NCI-H69 (cell line): ENCODE data around the gene PLLP.

Source experiments
- DNase-seq: peaks from one replicate; lab custom pipeline; 2025; lab: John Stamatoyannopoulos, UW

PLLP gene, protein sequence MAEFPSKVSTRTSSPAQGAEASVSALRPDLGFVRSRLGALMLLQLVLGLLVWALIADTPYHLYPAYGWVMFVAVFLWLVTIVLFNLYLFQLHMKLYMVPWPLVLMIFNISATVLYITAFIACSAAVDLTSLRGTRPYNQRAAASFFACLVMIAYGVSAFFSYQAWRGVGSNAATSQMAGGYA

DNA sequence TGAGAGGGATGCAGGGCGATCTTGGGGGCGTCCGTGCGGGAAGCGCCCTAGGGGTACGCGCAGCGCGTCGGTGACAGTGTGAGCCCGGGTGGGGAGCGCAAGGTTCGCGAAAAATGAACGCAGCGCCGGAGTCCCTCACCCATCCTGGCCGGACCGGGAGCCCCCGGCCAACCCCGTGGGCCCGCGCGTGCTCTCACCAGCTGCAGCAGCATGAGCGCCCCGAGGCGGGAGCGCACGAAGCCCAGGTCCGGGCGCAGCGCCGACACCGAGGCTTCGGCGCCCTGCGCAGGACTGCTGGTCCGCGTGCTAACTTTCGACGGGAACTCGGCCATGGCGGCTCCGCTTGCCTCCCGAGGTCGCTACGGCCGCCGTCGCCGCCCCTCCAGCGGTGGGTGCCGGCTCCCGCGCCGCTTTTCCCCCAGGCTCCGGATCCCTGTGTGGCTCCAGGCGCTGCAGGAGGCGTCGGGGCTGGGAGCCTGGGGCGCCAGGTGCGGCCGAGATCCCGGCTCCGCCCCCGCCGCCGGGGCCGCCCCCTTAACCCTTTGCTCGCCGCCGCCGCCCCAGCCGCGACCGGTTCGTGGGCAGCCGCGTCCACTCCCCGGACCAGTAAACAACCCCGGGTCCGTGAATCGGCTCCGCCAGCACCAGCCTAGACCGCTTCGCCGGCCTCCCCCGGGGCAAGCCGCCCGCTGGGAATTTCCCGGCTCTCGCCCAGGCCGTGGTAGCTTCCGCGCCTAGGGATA is at the start of gene PLLP:
Gene PLLP (minus strand): TSS at position 464 of the 743 bp plus-strand sequence. CDS start 132 bp downstream, at position 332.
- peak; percentile 66 for DNase-seq

DNA sequence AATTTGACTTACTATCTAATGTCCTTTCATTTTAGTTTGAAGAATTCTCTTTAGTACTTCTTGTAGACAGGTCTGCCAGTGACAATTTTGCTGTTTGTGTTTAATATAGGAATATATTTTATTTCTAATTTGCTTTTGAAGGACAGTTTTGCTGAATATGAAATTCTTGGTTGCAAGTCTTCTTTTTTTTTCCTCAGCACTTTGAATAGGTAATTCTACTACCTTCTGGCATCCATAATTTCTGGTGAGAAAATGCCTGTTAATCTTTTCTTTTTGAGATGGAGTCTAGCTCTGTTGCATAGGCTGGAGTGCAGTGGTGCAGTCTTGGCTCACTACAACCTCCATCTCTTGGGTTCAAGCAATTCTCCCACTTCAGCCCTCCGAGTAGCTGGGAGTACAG is 48.9 kb upstream of the PLLP start:
- DNase-seq, result no peak

DNA sequence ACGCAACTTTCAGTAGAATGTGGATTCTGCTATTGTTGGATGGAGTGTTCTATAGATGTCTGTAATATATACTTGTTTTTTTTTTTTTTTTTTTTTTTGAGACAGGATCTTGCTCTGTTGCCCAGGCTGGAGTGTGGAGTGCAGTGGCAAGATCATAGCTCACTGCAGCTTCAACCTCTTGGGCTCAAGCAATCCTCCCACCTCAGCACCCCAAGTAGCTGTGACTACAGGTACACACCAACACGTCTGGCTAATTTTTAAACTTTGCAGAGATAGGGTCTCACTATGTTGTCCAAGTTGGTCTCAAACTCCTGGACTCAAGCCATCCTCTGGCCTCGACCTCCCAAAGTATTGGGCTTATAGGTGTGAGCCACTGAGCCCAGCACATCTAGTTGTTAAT is 46.9 kb upstream of the PLLP start:
- no peak for DNase-seq

DNA sequence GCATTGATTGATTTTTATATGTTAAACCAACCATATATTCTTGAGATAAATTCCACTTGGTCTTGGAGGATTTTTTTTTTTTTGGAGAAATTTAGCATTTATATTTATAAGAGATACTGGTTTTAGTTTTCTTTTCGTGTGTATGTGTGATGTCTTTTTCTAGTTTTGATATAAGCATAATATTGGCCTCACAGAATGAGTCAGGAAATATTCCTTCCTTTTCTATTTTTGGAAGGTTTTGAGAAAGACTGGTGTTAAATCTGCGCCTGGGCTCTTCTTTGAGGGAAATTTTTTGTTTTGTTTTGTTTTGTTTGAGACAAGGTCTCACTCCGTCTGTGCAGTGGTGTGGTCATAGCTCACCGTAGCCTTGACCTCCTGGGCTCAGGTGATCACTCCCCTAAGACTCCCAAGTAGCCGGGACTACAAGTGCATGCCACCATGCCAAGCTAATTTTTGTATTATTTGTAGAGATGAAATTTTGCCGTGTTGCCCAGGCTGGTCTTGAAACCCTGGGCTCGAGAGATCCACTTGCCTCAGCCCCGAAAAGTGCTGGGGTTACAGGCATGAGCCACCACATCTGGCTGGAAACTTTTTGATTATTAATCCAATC is 45.4 kb upstream of the PLLP start:
- DNase-seq, result no peak

DNA sequence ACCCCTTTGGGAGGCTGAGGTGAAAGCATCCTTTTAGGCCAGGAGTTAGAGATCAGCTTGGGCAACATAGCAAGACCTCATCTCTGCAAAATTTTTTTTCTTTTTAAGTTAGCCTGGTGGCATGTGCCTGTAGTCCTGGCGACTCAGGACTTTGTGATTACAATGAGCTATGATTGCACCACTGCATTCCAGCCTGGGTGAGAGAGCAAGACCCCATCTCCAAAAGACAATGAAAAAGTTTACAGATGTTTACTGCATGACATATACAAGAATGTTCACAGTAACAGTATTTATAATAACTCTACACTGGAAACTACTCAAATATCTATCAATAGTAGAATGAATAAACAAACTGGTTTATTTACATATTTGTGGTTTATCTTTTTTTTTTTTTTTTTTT is 41.0 kb upstream of the PLLP start:
- DNase-seq, result no peak

DNA sequence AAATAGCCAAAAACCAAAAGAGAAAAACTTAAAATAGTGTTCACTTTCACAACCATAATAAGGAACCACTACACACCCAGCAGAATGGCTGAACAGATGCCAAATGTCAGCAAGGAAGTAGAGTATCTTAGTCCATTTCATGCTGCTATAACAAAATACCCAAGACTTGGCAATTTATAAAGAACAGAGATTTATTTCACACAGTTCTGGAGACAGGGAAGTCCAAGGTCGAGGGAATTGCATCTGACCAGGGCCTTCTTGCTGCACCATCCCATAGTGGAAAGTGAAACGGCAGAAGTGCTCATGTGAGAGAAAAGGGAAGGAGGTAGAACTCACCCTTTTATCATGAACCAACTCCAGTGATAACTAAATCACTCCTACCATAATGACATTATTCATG is 40.3 kb upstream of the PLLP start:
- no peak for DNase-seq

DNA sequence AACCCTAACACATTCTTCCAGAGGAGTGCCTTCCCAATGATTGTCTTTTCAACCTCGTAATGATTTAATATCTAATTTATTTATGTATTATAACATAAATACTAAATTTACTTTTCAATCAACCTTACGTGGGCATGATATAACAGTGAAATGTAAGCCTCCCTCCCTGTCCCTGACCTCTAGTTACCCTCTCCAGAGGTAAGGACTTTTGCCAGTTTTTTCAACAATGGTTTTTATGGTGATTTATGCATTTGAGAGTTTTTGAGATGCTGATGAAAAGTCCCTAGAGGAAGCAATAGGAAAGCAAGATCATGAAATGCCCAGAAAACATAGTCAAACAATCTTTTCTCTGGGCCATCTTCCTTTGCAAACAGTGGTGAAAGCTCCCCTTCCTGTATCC is 35.2 kb upstream of the PLLP start:
- no peak for DNase-seq

DNA sequence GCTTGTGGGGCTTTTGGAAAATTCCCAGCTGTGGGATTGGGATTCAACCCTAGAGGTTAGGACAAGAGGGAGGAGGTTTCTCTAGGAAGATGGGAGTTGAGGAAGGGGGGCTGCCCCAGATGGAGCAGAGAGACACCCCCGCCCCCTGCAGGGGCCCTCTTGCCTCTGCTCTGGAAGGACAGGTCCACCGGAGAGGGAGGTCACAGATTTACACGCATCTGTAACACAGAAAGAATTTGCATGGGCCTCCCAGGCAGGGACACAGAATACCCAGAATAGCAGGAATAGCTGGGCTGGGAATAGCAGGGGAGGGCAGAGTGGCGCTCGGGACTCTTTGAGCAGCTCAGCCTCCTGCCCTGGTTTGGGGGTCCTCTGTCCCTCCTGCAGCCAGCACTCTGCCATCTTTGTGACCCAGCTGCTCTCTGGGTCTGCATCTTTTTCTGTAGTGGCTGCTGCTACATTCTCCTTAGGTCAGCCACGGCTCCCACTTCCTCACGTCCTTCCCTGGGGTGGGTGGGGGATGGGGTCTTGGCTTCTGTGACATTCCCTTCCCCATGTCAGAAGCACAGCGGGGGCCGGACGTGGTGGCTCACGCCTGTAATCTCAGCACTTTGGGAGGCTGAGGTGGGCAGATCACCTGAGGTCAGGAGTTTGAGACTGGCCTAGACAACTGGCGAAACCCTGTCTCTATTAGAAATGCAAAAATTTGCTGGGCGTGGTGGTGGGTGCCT is 33.9 kb upstream of the PLLP start:
- DNase-seq, result no peak

DNA sequence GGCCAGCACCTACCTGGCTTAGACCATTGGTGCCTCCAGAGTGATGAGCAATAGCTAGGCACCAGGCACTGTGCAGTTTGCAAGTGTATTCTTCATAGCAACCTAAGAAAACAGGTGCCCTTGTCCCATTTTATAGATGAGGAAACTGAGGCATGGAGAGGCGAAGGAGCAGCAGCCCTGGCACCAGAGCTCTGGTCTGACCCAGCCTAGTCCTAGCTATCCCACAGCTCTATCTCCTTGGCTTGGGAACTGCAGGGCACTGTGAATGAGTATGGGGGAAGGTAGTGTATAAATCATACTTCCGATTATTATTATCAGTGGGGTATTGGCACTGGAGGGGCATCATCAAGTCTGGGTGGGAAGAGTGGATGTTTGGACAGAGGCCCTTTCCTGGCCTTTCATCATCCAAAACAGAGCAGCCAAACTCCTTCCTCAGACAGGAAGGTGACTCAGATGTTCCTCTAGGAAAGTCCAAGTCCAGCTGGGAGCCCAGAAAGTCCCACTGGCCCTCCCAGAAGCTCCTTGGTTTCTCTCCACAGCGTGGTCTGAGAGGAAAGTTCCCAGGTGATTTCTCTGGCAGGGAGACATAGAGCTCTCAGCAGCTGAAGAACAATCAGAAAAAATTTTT is 32.0 kb upstream of the PLLP start:
- DNase-seq, result no peak

DNA sequence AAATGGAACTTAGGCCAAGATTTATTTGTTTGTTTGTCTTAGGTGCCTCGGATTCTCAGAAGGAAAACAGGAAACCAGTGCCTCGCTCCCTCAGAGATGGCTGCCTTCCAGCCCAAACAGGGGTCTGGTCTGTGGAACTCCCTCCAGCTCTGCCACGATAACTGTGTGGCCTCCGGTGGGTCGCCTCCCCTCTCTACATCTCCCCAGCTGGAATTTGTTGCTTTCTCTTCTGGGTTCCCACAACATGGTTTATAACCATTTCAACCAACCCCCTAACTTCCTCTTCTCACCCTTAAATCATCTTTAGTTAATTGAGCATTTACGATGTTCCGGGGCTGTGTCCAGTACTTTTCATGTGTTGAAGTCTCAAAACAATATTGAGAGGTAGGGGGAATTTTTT is 30.9 kb upstream of the PLLP start:
- DNase-seq, result no peak

DNA sequence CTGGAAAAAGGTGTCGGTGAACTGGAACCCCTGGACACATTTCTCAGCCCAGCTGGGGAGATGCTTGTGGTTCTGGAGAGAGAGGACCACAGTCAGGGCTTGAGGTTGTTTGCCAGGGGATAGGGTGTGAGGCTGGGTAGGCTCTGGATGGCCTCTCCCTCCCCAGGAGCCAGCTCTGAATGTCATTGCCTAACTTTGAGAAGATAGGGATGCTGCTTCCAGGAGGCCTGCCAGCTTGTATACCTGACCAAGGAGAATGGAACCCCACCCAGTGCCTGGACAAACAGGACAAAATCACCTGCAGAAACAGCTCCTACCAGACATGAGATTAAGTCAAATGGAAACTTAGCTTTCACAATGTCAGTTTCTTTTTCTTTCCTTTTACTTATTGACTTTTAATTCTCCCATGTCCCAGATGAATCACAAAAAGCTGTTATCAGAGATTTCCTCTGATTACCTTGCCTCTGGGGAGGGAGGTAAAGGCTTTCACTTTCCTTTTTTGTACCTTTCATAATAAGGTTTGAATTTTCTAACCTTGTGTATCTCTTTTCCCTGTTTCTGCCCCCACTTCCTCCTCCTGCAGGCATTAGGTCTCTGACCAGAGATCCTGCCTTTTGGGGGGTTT is 29.8 kb upstream of the PLLP start:
- no peak for DNase-seq

DNA sequence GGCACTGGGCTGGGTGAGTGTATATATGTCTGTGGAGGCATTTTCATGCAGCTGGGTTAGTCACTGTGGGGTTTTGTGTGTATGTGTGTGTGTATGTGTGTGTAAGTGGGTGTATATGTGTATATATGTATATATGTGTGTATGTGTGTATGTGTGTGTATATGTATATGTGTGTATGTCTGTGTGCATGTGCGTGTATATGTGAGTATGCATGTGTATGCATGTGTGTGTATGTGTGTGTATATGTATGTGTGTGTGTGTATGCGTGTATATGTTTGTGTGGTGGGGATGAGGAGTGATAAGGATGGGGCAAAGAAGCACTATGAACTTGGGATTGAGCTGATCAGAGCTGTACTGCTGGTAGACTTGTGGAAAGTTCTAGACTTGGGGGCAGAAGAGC is 29.0 kb upstream of the PLLP start:
- no peak for DNase-seq

DNA sequence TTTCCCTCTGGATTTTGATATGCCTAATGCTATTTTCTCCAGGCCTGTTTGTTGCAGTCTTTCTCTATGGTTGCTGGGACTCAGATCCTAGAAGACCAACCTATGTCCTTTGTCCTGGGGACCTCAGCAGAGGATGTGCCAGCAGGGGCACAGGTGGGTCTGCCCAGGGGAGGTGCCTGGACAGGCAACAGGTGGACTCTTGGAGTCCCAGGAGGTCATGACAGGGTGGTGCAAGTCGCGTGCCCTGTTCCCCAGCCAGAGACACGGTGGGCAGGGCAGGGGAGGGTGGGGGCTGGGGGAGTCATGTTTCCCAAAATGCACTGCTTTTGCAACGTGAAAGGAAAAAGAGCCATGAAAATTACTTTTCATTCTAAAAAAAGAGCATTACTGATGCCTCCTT is 26.3 kb upstream of the PLLP start:
- DNase-seq, result no peak

DNA sequence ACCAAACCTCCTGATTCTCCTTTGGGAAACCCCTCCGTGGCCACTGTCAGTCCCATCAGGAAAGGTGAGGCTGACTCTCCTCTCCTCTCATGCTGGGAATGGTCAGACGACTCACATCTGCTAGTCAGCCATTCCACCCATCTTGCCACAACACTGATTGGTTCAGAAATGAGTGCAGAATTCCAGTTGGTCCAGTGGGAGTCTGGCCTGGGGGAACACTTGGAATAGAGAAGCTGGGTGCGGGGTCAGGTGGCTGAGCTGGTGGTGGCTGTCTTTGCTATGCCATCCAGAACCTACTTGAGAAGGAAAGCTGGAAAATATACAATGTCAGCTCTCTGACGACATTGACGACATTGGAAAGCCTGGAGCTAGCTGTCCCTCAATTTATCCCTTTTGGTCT is 23.6 kb upstream of the PLLP start:
- DNase-seq, result no peak

DNA sequence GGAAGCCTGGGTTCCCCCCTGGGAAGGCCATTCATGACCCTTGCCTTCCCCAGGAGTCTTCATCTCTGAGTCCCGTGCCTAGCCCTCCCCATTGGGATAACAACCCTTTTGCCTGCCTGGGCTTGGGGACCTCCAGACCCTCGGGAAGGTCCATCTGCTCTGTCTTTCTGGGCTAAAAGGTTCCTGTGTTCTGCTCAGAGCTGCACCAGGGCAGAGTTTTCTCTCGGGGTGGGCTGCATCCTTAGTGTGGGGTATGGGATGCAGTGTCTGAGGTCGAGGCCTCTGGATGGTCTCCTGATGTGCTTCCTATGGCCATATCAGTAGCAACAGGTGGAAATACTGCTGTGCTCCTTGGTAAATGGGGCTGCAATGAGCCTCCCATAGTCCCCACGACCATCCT is 22.9 kb upstream of the PLLP start:
- DNase-seq, result no peak

DNA sequence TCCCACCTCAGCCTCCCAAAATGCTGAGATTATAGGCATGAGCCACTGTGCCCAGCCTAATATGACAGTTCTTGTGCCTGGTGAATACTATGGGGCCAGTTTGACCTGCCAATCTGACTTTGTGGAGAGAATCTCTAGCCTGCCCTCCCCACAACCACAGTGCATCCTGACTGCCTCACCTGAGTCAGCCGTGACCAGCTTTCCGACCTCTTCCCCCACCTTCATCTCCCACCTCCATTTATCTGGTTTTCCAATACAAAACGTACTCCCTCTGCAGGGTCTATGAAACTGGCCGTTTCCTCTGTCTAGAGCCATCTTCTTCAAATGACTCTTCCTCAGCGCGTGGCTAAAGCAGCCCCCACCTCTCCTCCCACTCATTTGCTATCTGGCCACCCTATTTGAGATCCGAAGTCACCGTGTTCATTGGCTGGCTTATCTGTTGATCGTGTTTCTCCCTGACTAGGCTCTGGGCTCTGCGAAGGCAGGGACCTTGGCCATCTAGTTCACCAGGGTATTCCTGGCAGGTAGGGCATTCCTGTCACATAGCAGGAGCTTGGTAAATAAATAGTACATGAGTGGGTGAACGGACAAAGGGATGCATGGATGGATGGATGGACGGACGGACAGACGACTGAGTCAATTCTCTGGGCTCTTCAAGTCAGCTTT is 22.3 kb upstream of the PLLP start:
- no peak for DNase-seq

DNA sequence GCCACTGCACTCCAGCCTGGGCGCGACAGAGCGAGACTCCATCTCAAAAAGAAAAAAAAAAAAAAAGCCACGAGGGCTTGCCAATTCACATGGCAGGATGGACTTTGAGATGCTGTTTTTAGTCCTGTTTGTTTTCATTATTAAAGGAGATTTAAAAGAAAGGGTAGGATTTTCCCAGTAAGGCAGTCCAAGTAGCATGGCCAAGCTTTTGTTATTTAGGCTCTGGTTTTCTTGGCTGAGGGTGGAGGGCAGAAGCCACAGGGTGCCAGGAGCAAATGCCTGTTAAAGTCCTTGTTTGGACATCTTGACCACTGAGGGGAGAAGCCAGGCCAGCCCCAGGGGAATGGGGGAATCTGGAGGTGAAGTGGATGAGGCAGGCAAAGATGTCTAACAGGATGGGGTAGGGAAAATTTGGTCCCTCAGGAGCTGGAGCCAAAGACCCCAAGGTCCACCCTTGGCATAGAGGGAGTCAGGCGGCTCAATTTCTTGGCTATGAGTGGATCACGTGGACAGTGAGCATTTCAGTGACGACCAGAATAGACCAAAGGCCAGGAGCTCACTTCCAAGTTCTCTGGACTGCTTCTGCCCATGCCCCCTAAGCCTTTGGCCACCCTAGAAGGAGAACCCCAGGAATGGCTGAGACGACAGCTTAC is 20.8 kb upstream of the PLLP start:
- DNase-seq, result no peak

DNA sequence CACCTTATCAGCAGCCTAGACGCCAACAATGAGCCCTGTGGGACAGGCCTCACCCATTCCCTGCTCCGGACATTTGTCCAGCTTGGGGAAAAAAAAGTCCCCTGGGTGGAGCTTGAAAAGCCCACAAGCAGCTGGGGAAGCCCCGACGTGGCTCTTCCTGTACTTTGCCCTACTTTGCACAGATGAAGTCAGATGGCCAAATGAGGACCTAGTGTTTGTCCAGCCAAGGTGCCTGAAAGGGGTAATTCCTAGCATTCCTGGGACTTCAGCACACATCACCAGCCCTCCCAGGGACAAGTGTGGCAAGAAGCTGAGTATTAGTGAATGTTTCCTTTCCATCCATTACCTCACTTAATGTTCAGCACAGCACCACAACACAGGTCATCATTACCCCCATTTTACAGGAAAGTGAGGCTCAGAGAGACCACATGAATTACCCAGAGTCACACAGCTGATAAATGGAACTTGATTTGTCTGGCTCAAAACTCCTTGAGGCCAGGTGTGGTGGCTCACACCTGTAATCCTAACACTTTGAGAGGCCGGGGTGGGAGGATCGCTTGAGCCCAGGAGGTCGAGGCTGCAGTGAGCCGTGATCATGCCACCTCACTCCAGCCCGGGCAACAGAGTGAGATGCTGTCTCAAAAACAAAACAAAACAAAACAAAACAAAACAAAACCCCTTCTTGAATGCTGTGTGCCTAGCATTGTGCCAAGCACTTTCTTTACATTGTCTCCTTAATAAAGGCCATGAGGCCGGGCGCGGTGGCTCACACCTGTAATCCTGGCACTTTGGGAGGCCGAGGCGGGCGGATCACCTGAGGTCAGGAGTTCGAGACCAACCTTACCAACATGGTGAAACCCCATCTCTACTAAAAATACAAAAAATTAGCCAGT is 19.9 kb upstream of the PLLP start:
- DNase-seq, result no peak

DNA sequence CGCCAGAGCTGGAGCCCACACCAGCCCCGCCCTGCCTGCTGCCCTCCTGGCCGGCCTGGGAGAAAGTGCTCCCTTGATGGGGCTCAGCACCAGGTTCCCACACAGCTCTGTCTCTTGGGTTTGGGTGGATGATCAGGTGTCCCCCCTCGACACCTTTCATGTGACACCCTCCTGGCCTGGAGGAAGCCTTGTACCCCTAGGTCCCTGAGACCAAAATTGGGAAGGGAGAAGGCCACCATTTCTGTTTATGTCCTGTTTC is 19.4 kb upstream of the PLLP start:
- no peak for DNase-seq
